Lower leg skin (tissue), 4 donors: ENCODE measurements around the gene RNPEP. TPM values are rescaled to one million over a fixed set of nuclear protein-coding genes. Genes with fewer than 3 reads are reported as not detected.

Source experiments
- DNase-seq, 2 donors: peaks; one replicate each; pipeline ENCODE4 v3.0.0-alpha.2; 2019; ENCODE audit warnings: low spot score in 2 of 2
- H3K4me3 ChIP-seq: fragments of 200-600 bp; sonication (generic); 2 replicates; pipeline ENCODE4 v1.5.1; 2017; ENCODE audit warnings: mild to moderate bottlenecking, low read depth; ENCODE audit not compliant: poor library complexity, severe bottlenecking
- POLR2A ChIP-seq, 2 donors: fragments of 450-650 bp; IDR thresholded peaks; one replicate each; pipeline ENCODE4 v1.6.1; 2016 to 2017; ENCODE audit warnings: antibody characterized with exemption in 2 of 2, mild to moderate bottlenecking in 1 of 2, moderate library complexity in 1 of 2
- WGBS, 2 donors: methylation state at CpG; one replicate each; pipeline ENCODE4 v1.1.5; 2018; 5-methylcytosine and 5-hydroxymethylcytosine counted together
- intact Hi-C: fragments of 100-400 bp; cut with DNase I; formaldehyde crosslinking; loops from one replicate; pipeline ENCODE4 v1.15.0; 2023; ENCODE audit warnings: low total_unique reads
- total RNA-seq, 4 donors: library from RNA; depleted of rRNA; stranded (reverse); fragments of >200 nt; gene quantifications; one replicate each; pipeline ENCODE4 v1.1.0, GENCODE V29; 2016
- TF ChIP-seq, protein P1 (sequence below), 3 donors: fragments of 450-650 bp; IDR thresholded peaks; one replicate each; pipeline ENCODE4 v1.5.1; 2016; ENCODE audit warnings: antibody characterized with exemption in 3 of 3, mild to moderate bottlenecking in 3 of 3, moderate library complexity in 2 of 3

Gene RNPEP
- total RNA-seq, 4 donors from 2014 or later, result 46.2 to 111 (median 85.3) TPM

DNA sequence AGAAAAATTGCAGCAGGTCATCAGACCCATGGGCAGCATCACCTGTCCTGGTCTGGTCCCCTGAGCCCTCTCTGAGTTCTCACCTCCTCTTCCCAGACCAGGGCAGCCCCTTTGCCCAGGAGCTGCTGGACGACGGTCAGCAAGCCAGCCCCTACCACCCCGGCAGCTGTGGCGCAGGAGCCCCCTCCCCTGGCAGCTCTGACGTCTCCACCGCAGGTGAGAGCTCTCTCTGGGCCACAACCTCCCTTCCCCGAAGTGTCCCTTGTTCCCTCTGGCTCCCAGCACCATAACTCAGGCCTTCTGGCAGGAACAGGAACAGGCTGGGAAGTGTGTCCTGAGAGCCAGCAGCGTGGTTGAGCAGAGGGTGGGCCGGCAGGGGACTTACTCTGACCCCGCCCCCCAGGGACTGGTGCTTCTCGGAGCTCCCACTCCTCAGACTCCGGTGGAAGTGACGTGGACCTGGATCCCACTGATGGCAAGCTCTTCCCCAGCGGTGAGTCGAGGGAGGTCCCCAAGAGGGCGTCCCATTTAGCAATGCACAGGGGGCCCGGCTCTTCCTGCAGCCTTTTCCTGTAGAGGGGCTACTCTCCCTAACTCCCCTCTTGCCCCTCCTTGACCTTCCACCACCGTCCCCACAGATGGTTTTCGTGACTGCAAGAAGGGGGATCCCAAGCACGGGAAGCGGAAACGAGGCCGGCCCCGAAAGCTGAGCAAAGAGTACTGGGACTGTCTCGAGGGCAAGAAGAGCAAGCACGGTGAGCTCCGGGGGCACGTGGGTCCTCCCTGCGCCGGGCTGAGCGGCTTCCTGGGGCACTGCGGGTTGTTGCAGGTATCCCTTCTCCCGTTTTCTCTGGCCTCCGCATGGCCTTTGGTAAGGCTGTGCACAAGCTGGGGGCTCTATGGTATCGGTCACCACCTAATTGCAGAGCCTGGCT lies 30.4 kb downstream of the RNPEP start:
- intact Hi-C loops, result no loop called here
- TF ChIP-seq POLR2A (IDR thresholded peaks at IDR 0.05), result no peak
- TF ChIP-seq, protein P1, sequence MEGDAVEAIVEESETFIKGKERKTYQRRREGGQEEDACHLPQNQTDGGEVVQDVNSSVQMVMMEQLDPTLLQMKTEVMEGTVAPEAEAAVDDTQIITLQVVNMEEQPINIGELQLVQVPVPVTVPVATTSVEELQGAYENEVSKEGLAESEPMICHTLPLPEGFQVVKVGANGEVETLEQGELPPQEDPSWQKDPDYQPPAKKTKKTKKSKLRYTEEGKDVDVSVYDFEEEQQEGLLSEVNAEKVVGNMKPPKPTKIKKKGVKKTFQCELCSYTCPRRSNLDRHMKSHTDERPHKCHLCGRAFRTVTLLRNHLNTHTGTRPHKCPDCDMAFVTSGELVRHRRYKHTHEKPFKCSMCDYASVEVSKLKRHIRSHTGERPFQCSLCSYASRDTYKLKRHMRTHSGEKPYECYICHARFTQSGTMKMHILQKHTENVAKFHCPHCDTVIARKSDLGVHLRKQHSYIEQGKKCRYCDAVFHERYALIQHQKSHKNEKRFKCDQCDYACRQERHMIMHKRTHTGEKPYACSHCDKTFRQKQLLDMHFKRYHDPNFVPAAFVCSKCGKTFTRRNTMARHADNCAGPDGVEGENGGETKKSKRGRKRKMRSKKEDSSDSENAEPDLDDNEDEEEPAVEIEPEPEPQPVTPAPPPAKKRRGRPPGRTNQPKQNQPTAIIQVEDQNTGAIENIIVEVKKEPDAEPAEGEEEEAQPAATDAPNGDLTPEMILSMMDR (IDR thresholded peaks at IDR 0.05), result no peak
- 83 to 92% methylated on average over 33 to 35 of the region's 35 CpGs for WGBS, 2 donors
- no peak overlapping the region for H3K4me3 ChIP-seq
- no peak for DNase-seq

DNA sequence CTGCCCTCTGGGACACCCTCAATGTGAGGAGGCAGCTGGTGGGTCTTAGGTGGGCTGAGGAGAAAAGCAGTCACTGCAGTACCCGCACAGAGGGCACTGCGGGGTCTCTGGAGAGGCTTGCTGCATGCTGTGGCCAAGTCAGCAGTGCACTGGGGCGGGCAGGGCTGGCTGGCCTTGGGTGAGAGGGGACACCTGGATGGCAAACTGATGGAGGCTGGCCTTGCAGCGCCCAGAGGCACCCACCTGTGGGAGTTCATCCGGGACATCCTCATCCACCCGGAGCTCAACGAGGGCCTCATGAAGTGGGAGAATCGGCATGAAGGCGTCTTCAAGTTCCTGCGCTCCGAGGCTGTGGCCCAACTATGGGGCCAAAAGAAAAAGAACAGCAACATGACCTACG lies 31.2 kb downstream of the RNPEP start:
- WGBS, 2 donors, result 90 to 99% methylated on average over 11 to 12 of the region's 12 CpGs
- TF ChIP-seq POLR2A (IDR thresholded peaks at IDR 0.05), result no peak
- TF ChIP-seq, protein P1 (IDR thresholded peaks at IDR 0.05), result no peak
- no peak for DNase-seq
- intact Hi-C loops, result no loop called here
- H3K4me3 ChIP-seq, result no peak overlapping the region

DNA sequence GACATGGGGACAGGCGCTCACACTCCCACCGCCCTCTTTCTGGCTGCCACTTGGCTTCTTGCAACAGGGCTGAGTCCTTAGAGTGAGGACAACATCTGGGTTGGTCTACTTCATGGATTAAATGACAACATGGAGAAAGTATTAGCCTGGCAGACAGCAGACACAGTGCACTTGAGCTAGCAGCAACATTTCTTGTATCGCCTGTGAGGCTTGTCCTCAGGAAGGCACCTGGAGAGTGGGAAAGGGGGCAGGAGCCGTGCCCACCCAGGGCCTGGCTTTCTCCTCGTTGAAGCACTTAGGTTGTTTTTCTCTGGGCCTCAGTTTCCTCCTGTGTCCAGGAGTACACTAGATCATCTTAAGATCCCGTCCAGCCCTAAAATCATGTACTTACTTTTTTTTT lies 31.6 kb downstream of the RNPEP start:
- no peak overlapping the region for H3K4me3 ChIP-seq
- no peak for TF ChIP-seq POLR2A (IDR thresholded peaks at IDR 0.05)
- TF ChIP-seq, protein P1 (IDR thresholded peaks at IDR 0.05), result no peak
- intact Hi-C loops, result no loop called here
- 83 to 88% methylated on average over 6 of the region's 6 CpGs for WGBS, 2 donors
- DNase-seq, result no peak

DNA sequence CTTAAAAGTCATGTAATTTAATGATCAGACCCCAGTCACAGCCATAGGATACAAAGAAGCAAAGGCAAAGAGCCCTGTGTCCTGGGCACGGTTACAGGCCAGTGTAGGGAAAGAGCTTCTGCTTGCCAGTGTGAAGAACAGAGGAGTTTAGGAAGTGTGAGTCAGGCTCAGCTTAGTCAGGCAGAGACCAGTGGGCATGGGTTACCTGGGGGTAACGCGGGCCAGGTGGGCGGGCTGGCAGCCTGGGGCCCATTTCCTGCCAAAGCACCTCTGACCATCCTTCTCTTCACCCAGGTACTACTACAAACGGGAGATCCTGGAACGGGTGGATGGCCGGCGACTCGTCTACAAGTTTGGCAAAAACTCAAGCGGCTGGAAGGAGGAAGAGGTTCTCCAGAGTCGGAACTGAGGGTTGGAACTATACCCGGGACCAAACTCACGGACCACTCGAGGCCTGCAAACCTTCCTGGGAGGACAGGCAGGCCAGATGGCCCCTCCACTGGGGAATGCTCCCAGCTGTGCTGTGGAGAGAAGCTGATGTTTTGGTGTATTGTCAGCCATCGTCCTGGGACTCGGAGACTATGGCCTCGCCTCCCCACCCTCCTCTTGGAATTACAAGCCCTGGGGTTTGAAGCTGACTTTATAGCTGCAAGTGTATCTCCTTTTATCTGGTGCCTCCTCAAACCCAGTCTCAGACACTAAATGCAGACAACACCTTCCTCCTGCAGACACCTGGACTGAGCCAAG lies 32.6 kb downstream of the RNPEP start:
- DNase-seq, result no peak
- WGBS, 2 donors, result 84 to 91% methylated on average over 17 of the region's 17 CpGs
- TF ChIP-seq, protein P1 (IDR thresholded peaks at IDR 0.05), result no peak
- no peak for TF ChIP-seq POLR2A (IDR thresholded peaks at IDR 0.05)
- no peak overlapping the region for H3K4me3 ChIP-seq
- intact Hi-C loops, result no loop called here

DNA sequence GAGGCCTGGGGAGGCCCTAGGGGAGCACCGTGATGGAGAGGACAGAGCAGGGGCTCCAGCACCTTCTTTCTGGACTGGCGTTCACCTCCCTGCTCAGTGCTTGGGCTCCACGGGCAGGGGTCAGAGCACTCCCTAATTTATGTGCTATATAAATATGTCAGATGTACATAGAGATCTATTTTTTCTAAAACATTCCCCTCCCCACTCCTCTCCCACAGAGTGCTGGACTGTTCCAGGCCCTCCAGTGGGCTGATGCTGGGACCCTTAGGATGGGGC lies 33.2 kb downstream of the RNPEP start:
- DNase-seq, result no peak
- WGBS, 2 donors, result 77 to 78% methylated on average over 3 of the region's 3 CpGs
- intact Hi-C loops, result no loop called here
- TF ChIP-seq, protein P1 (IDR thresholded peaks at IDR 0.05), result no peak
- no peak for TF ChIP-seq POLR2A (IDR thresholded peaks at IDR 0.05)
- no peak overlapping the region for H3K4me3 ChIP-seq
